H1 (cell line): Measurements from ENCODE around the gene RASGRF1. TPM values are rescaled to one million over a fixed set of nuclear protein-coding genes. Genes with fewer than 3 reads are reported as not detected.

Experiments used
- CTCF ChIA-PET: fragments of 300-600 bp; sonication (Branson Sonifier 250); formaldehyde crosslinking; loops from one replicate; lab custom pipeline; 2021; ENCODE audit not compliant: partially characterized antibody; lab: Charles Lee
- POLR2A ChIA-PET: fragments of 300-600 bp; sonication (Branson Sonifier 250); formaldehyde crosslinking; loops from one replicate; lab custom pipeline; 2021; ENCODE audit warnings: inconsistent platforms; ENCODE audit not compliant: partially characterized antibody; lab: Charles Lee
- DNase-seq, 2 experiments: peaks; one replicate each; pipeline versions ENCODE4 v3.0.0 to v3.0.0-alpha.2; 2010 to 2022; ENCODE audit warnings: low spot score in 2 of 2, low read depth in 1 of 2, mixed read lengths in 1 of 2
- FAIRE-seq: peaks from 2 replicates; lab custom pipeline; 2011; peaks lifted over from hg19 to GRCh38; lab: Jason Lieb, UNC
- H2AFZ ChIP-seq: 2 replicates; pipeline ENCODE4 v1.8.1; 2012; ENCODE audit warnings: low read length, inconsistent platforms
- H2AK5ac ChIP-seq: 2 replicates; pipeline ENCODE4 v1.6.1; 2013; ENCODE audit warnings: low read depth, low read length
- H2BK120ac ChIP-seq: replicated peaks from 2 replicates; pipeline ENCODE3; 2013; ENCODE audit warnings: low read depth, low read length, inconsistent platforms
- H2BK12ac ChIP-seq: 2 replicates; pipeline ENCODE4 v1.6.1; 2013; ENCODE audit warnings: low read depth, low read length
- H2BK15ac ChIP-seq: 2 replicates; pipeline ENCODE4 v1.6.1; 2013; ENCODE audit warnings: low read length
- H2BK20ac ChIP-seq: 2 replicates; pipeline ENCODE4 v1.6.1; 2013; ENCODE audit warnings: low read length
- H2BK5ac ChIP-seq: 2 replicates; pipeline ENCODE4 v1.6.1; 2013; ENCODE audit warnings: low read depth, low read length
- H3K14ac ChIP-seq: 2 replicates; pipeline ENCODE4 v1.6.1; 2013; ENCODE audit warnings: inconsistent platforms; ENCODE audit not compliant: insufficient read length
- H3K18ac ChIP-seq: 2 replicates; pipeline ENCODE4 v1.6.1; 2013; ENCODE audit warnings: low read length; ENCODE audit errors: extremely low read depth
- H3K23ac ChIP-seq: 2 replicates; pipeline ENCODE4 v1.6.1; 2013; ENCODE audit warnings: inconsistent platforms; ENCODE audit not compliant: insufficient read length
- H3K23me2 ChIP-seq: 2 replicates; pipeline ENCODE4 v1.6.1; 2013; ENCODE audit warnings: low read depth, low read length
- H3K27ac ChIP-seq: 2 replicates; pipeline ENCODE4 v1.6.1; 2011; ENCODE audit warnings: low read depth, low read length, inconsistent platforms
- H3K27me3 ChIP-seq, 4 experiments: replicated peaks in 1 of 4; 1 replicate in 1 of 4; 2 replicates in 3 of 4; pipeline versions ENCODE4 v1.6.1 to v1.8.1; 2011 to 2013; ENCODE audit warnings: low read length in 3 of 4, mild to moderate bottlenecking in 3 of 4, inconsistent platforms in 2 of 4, mixed read lengths in 2 of 4, moderate library complexity in 1 of 4; ENCODE audit not compliant: control insufficient read depth in 3 of 4, insufficient read depth in 3 of 4; ENCODE audit errors: extremely low read depth in 1 of 4
- H3K36me3 ChIP-seq, 4 experiments: 2 replicates each; pipeline versions ENCODE4 v1.6.1 to v1.8.1; 2011 to 2013; ENCODE audit warnings: mild to moderate bottlenecking in 4 of 4, low read length in 3 of 4, moderate library complexity in 2 of 4, control low read depth in 1 of 4, inconsistent platforms in 1 of 4; ENCODE audit not compliant: insufficient read depth in 4 of 4, control insufficient read depth in 2 of 4
- H3K4ac ChIP-seq: replicated peaks from 2 replicates; pipeline ENCODE3; 2013; ENCODE audit warnings: low read length, low read depth, mixed read lengths, inconsistent platforms; ENCODE audit not compliant: insufficient read length
- H3K4me1 ChIP-seq, 4 experiments: replicated peaks in 1 of 4; 1 replicate in 1 of 4; 2 replicates in 3 of 4; pipeline versions ENCODE4 v1.6.1 to v1.8.1; 2011 to 2013; ENCODE audit warnings: low read length in 3 of 4, inconsistent platforms in 2 of 4, mixed read lengths in 1 of 4; ENCODE audit not compliant: insufficient read depth in 4 of 4, control insufficient read depth in 3 of 4
- H3K4me2 ChIP-seq, 2 experiments: 2 replicates each; pipeline versions ENCODE4 v1.6.1 to v1.8.1; 2011 to 2013; ENCODE audit warnings: low read depth in 2 of 2, low read length in 2 of 2, control low read depth in 1 of 2, inconsistent platforms in 1 of 2, mild to moderate bottlenecking in 1 of 2; ENCODE audit not compliant: insufficient read depth in 1 of 2
- H3K4me3 ChIP-seq, 4 experiments: fragments of 200-600, 300-600 bp in 1 of 4; sonication (generic), shearing (Covaris generic), sonication (Bioruptor Twin) in 1 of 4; 2 replicates each; pipeline versions ENCODE4 v1.5.1 to v1.8.1; 2011 to 2016; ENCODE audit warnings: low read length in 4 of 4, low read depth in 3 of 4, control low read depth in 2 of 4, inconsistent platforms in 2 of 4, mild to moderate bottlenecking in 2 of 4, mixed read lengths in 1 of 4, moderate library complexity in 1 of 4; ENCODE audit not compliant: insufficient read depth in 2 of 4; ENCODE audit errors: extremely low read depth in 1 of 4
- H3K56ac ChIP-seq: replicated peaks from 2 replicates; pipeline ENCODE3; 2013; ENCODE audit warnings: low read depth, mild to moderate bottlenecking, mixed read lengths, low read length, inconsistent platforms; ENCODE audit not compliant: insufficient read length
- H3K79me1 ChIP-seq: 2 replicates; pipeline ENCODE4 v1.6.1; 2013; ENCODE audit warnings: low read depth, low read length, control low read depth
- H3K79me2 ChIP-seq, 2 experiments: 2 replicates each; pipeline versions ENCODE4 v1.6.1 to v1.8.1; 2012 to 2013; ENCODE audit warnings: low read length in 2 of 2, mild to moderate bottlenecking in 2 of 2, inconsistent platforms in 1 of 2; ENCODE audit not compliant: insufficient read depth in 2 of 2, control insufficient read depth in 1 of 2
- H3K9ac ChIP-seq, 4 experiments: replicated peaks in 1 of 4; 1 replicate in 1 of 4; 2 replicates in 3 of 4; pipeline versions ENCODE4 v1.6.1 to v1.8.1; 2011 to 2013; ENCODE audit warnings: low read depth in 3 of 4, low read length in 3 of 4, control low read depth in 2 of 4, mild to moderate bottlenecking in 2 of 4, moderate library complexity in 2 of 4, inconsistent platforms in 1 of 4; ENCODE audit errors: extremely low read depth in 1 of 4
- H3K9me3 ChIP-seq, 2 experiments: 2 replicates each; pipeline versions ENCODE4 v1.6.1 to v1.8.1; 2012 to 2013; ENCODE audit warnings: mild to moderate bottlenecking in 2 of 2, moderate library complexity in 2 of 2, control low read depth in 1 of 2, inconsistent platforms in 1 of 2, low read depth in 1 of 2, low read length in 1 of 2, mixed read lengths in 1 of 2; ENCODE audit not compliant: insufficient read depth in 2 of 2
- H4K20me1 ChIP-seq, 2 experiments: replicated peaks in 1 of 2; 2 replicates each; pipeline versions ENCODE3 to v1.8.1; 2011 to 2013; ENCODE audit warnings: inconsistent platforms in 2 of 2, low read length in 2 of 2, mild to moderate bottlenecking in 1 of 2; ENCODE audit not compliant: insufficient read depth in 2 of 2, control insufficient read depth in 1 of 2
- H4K5ac ChIP-seq: 2 replicates; pipeline ENCODE4 v1.6.1; 2013; ENCODE audit warnings: low read length, low read depth, mixed read lengths, inconsistent platforms; ENCODE audit not compliant: insufficient read length
- H4K8ac ChIP-seq: 2 replicates; pipeline ENCODE4 v1.8.0; 2013; ENCODE audit warnings: mild to moderate bottlenecking, moderate library complexity, low read length, inconsistent platforms; ENCODE audit not compliant: insufficient read depth; ENCODE audit errors: extremely low read depth
- H4K91ac ChIP-seq: replicated peaks from 2 replicates; pipeline ENCODE3; 2013; ENCODE audit warnings: low read length, mixed read lengths, inconsistent platforms; ENCODE audit not compliant: insufficient read length
- CEBPB ChIP-seq: IDR thresholded peaks from 2 replicates; pipeline ENCODE4 v1.6.1; 2012; ENCODE audit warnings: low read depth, low read length
- CHD2 ChIP-seq: IDR thresholded peaks from 2 replicates; pipeline ENCODE4 v1.6.1; 2012; ENCODE audit warnings: low read length, improper control_type of control experiment
- FOSL1 ChIP-seq: IDR thresholded peaks from 2 replicates; pipeline ENCODE4 v1.6.1; 2011; ENCODE audit warnings: mild to moderate bottlenecking, low read depth, low read length, moderate library complexity; ENCODE audit not compliant: insufficient read depth
- GABPA ChIP-seq: IDR thresholded peaks from 2 replicates; pipeline ENCODE4 v1.6.1; 2011; ENCODE audit warnings: mild to moderate bottlenecking, low read length, moderate library complexity, borderline replicate concordance; ENCODE audit not compliant: insufficient read depth
- HDAC6 ChIP-seq: IDR thresholded peaks from one replicate; pipeline ENCODE4 v1.7.1; 2012; ENCODE audit warnings: low read depth, mild to moderate bottlenecking, inconsistent platforms, low read length, moderate library complexity
- JUN ChIP-seq: IDR thresholded peaks from 2 replicates; pipeline ENCODE4 v1.6.1; 2011; ENCODE audit warnings: low read depth, mild to moderate bottlenecking, improper control_type of control experiment, low read length
- NRF1 ChIP-seq: IDR thresholded peaks from 2 replicates; pipeline ENCODE4 v1.6.1; 2011; ENCODE audit warnings: mild to moderate bottlenecking, low read depth, low read length, improper control_type of control experiment
- SIX5 ChIP-seq: IDR thresholded peaks from 2 replicates; pipeline ENCODE4 v1.6.1; 2011; ENCODE audit warnings: mild to moderate bottlenecking, low read depth, low read length
- SP2 ChIP-seq: IDR thresholded peaks from 2 replicates; pipeline ENCODE4 v1.6.1; 2012; ENCODE audit warnings: mild to moderate bottlenecking, low read length, inconsistent platforms
- SP4 ChIP-seq: IDR thresholded peaks from 2 replicates; pipeline ENCODE4 v1.6.1; 2012; ENCODE audit warnings: low read length, inconsistent platforms
- YY1 ChIP-seq: IDR thresholded peaks from 2 replicates; pipeline ENCODE4 v1.6.1; 2011; ENCODE audit warnings: low read depth, mild to moderate bottlenecking, low read length
- WGBS, 2 experiments: shearing (Covaris generic) in 1 of 2; methylation state at CpG; one replicate each; pipeline versions ENCODE4 v1.1.6 to v1.1.7; 2013 to 2015; ENCODE audit warnings: low lambda C conversion rate in 2 of 2, mixed read lengths in 2 of 2, inconsistent platforms in 1 of 2, low coverage in 1 of 2, missing lambda C conversion rate in 1 of 2; ENCODE audit not compliant: insufficient replicate concordance in 2 of 2, insufficient coverage in 1 of 2, insufficient read length in 1 of 2; ENCODE audit errors: extremely low coverage in 1 of 2, missing lambda C conversion rate in 1 of 2; 5-methylcytosine and 5-hydroxymethylcytosine counted together
- polyA plus RNA-seq, 7 experiments: library from polyadenylated mRNA; depleted of rRNA in 3 of 7; stranded (reverse) in 5 of 7; unstranded in 2 of 7; fragments of >200 nt in 5 of 7; fragments of 200-250 nt in 2 of 7; gene quantifications; 1 replicate in 5 of 7; 2 replicates in 1 of 7; 4 replicates in 1 of 7; pipeline versions ENCODE4 v1.2.1 to v1.2.3, GENCODE V29; 2011 to 2013; ENCODE audit warnings: missing spikeins in 2 of 7, mixed read lengths in 2 of 7
- total RNA-seq: library from RNA; stranded (reverse); fragmentation: NEBNext Ultra II Directional; extraction: Animal tissue kit (Norgen Biotek cat#: 25700); gene quantifications from 2 replicates; pipeline ENCODE4 v1.2.1, GENCODE V29; 2021
- TF ChIP-seq, protein P1 (sequence below), 3 experiments: IDR thresholded peaks; 1 replicate in 2 of 3; 2 replicates in 1 of 3; pipeline versions ENCODE4 v1.5.1 to v1.6.1; 2011; ENCODE audit warnings: low read length in 3 of 3, mild to moderate bottlenecking in 3 of 3, inconsistent platforms in 2 of 3, low read depth in 1 of 3, moderate library complexity in 1 of 3; ENCODE audit not compliant: insufficient read depth in 1 of 3; ENCODE audit errors: control extremely low read depth in 1 of 3
- TF ChIP-seq, protein P2 (sequence below): IDR thresholded peaks from 2 replicates; pipeline ENCODE4 v1.6.1; 2012; ENCODE audit warnings: inconsistent platforms

Gene RASGRF1
- total and polyA plus RNA-seq, 2 of the 8 experiments (the other 6 are each of a cell fraction or from before 2014, with no cell fraction given) = 0.42 to 0.67 TPM

DNA sequence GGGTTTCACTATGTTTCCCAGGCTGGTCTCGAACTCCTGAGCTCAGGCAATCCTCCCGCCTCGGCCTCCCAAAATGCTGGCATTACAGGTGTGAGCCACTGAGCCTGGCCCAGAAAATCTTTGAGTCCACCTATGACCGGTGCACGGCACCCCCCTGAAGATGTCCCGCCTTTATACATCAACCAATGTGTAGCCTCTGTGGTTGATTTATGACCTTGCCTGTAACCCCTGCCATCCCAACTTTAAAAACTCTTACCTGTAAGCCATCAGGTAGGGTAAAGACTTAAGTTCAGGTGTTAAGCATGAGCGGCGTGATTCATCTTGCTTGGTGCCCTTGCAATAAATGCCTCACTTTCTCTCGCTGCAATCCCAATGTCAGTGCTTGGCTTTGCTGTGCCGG is 131.2 kb downstream of the RASGRF1 start:
- Histone ChIP-seq H3K18ac (no peak overlapping the region), H3K23ac (no peak overlapping the region), H3K79me2 (no peaks in the 10 kb centered on the region), H3K56ac (no peak overlapping the region), H3K23me2 (no peaks in the 10 kb centered on the region; the same call in 1 of the 2 replicates), H4K8ac (no peak overlapping the region), H3K14ac (no peak overlapping the region), H3K36me3 (no peaks in the 10 kb centered on the region), H3K79me1 (no peaks in the 10 kb centered on the region), H3K4me3 (no peak overlapping the region), H3K4me2 (no peak overlapping the region), H2BK120ac (no peak overlapping the region), H2BK5ac (no peak overlapping the region), H4K5ac (no peak overlapping the region), H3K4ac (no peak overlapping the region), H2AFZ (no peak overlapping the region), H4K20me1 (no peaks in the 10 kb centered on the region), H2BK20ac (no peak overlapping the region), H2BK15ac (no peak overlapping the region), H3K27me3 (no peaks in the 10 kb centered on the region; a peak in 1 of 7 replicates), H2AK5ac (no peak overlapping the region), H2BK12ac (no peak overlapping the region), H3K9me3 (peaks cover 0 to 3% of the 10 kb centered on the region in 2 experiments; a peak in 1 of 4 replicates), H3K27ac (no peak overlapping the region), H4K91ac (no peak overlapping the region), H3K4me1 (no peaks in the 10 kb centered on the region), H3K9ac (no peak overlapping the region)
- FAIRE-seq (no peak), DNase-seq (no peak)
- TF ChIP-seq SP2 (no peak), SIX5 (no peak), GABPA (no peak), JUN (no peak), NRF1 (no peak), HDAC6 (no peak), CEBPB (no peak), FOSL1 (no peak), YY1 (no peak), SP4 (no peak), CHD2 (no peak)
- TF ChIP-seq, protein P1, sequence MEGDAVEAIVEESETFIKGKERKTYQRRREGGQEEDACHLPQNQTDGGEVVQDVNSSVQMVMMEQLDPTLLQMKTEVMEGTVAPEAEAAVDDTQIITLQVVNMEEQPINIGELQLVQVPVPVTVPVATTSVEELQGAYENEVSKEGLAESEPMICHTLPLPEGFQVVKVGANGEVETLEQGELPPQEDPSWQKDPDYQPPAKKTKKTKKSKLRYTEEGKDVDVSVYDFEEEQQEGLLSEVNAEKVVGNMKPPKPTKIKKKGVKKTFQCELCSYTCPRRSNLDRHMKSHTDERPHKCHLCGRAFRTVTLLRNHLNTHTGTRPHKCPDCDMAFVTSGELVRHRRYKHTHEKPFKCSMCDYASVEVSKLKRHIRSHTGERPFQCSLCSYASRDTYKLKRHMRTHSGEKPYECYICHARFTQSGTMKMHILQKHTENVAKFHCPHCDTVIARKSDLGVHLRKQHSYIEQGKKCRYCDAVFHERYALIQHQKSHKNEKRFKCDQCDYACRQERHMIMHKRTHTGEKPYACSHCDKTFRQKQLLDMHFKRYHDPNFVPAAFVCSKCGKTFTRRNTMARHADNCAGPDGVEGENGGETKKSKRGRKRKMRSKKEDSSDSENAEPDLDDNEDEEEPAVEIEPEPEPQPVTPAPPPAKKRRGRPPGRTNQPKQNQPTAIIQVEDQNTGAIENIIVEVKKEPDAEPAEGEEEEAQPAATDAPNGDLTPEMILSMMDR (IDR thresholded peaks at IDR 0.05; ENCODE audit: control extremely low read depth in 1 of 3, insufficient read depth in 1 of 3, low read depth in 1 of 3, low read length in 3 of 3) = no peak
- TF ChIP-seq, protein P2, sequence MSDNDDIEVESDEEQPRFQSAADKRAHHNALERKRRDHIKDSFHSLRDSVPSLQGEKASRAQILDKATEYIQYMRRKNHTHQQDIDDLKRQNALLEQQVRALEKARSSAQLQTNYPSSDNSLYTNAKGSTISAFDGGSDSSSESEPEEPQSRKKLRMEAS = no peak
- ChIA-PET CTCF (interaction anchor here (0.7 to 3.7 kb wide), 6 partner anchors 21 to 926 kb away, joined by 3 to 16 read pairs (median 4); no protein-coding TSS in a partner anchor), POLR2A (no interaction called here)
- WGBS, 2 experiments = 94% methylated on average over 10 of the region's 10 CpGs; no CpG with 5 or more reads in 1 of the 2 experiments
